GM18873 (cell line): ENCODE measurements around the gene MYO18B.

Source experiments
- ATAC-seq: cut with Tn5 transposase; IDR thresholded peaks from one replicate; pipeline ENCODE4 v1.9.1; 2021; ENCODE audit warnings: mild to moderate bottlenecking, moderate library complexity, moderate number of reproducible peaks; ENCODE audit not compliant: unreplicated experiment, low FRiP score

The MYO18B gene

GRCh38 chr22:26021516-26021915 is 279.5 kb downstream of the MYO18B start:
- no peak for ATAC-seq

- no peak for ATAC-seq
Measured at GRCh38 chr22:26023104-26023775, 281.3 kb downstream of the MYO18B start.

GRCh38 chr22:26025626-26026025 is 283.6 kb downstream of the MYO18B start:
- no peak for ATAC-seq

- no peak for ATAC-seq
Measured at GRCh38 chr22:26027341-26027740, 285.4 kb downstream of the MYO18B start.

GRCh38 chr22:26031641-26032040 is 289.7 kb downstream of the MYO18B start:
- ATAC-seq, result no peak

GRCh38 chr22:26033071-26033470 is 291.1 kb downstream of the MYO18B start:
- ATAC-seq, result no peak

- no peak for ATAC-seq
Measured at GRCh38 chr22:26033586-26033985, 291.6 kb downstream of the MYO18B start.

GRCh38 chr22:26035523-26035922 is 293.5 kb downstream of the MYO18B start:
- no peak for ATAC-seq

GRCh38 chr22:26038365-26038764 is 296.4 kb downstream of the MYO18B start:
- no peak for ATAC-seq

- ATAC-seq, result no peak
Measured at GRCh38 chr22:26041931-26042330, 299.9 kb downstream of the MYO18B start.

- ATAC-seq, result no peak
Measured at GRCh38 chr22:26043031-26043430, 301.0 kb downstream of the MYO18B start.

- ATAC-seq, result no peak
Measured at GRCh38 chr22:26045051-26045450, 303.1 kb downstream of the MYO18B start.

- ATAC-seq, result no peak
Measured at GRCh38 chr22:26045860-26046259, 303.9 kb downstream of the MYO18B start.

- ATAC-seq, result no peak
Measured at GRCh38 chr22:26047516-26047915, 305.5 kb downstream of the MYO18B start.

- no peak for ATAC-seq
Measured at GRCh38 chr22:26047920-26048319, 305.9 kb downstream of the MYO18B start.

GRCh38 chr22:26050079-26050478 is 308.1 kb downstream of the MYO18B start:
- no peak for ATAC-seq

- ATAC-seq, result no peak
Measured at GRCh38 chr22:26053737-26054316, 311.8 kb downstream of the MYO18B start.

- no peak for ATAC-seq
Measured at GRCh38 chr22:26054841-26055605, 313.0 kb downstream of the MYO18B start.

- ATAC-seq, result no peak
Measured at GRCh38 chr22:26055693-26056092, 313.7 kb downstream of the MYO18B start.

GRCh38 chr22:26056455-26057200 is 314.6 kb downstream of the MYO18B start:
- no peak for ATAC-seq

GRCh38 chr22:26057731-26058130 is 315.7 kb downstream of the MYO18B start:
- no peak for ATAC-seq
